GM12864 (cell line): ENCODE data around the gene POLR1H.

Experiments
- DNase-seq: peaks from one replicate; pipeline ENCODE4 v3.0.0-alpha.2; 2011; ENCODE audit warnings: low read depth
- H3K4me3 ChIP-seq: 2 replicates; pipeline ENCODE4 v1.5.1; 2011; ENCODE audit warnings: mild to moderate bottlenecking, low read depth, low read length, control low read depth
- TF ChIP-seq, protein P1 (sequence below): IDR thresholded peaks from 2 replicates; pipeline ENCODE4 v1.5.1; 2011; ENCODE audit warnings: low read depth, mild to moderate bottlenecking, moderate library complexity, low read length, control low read depth, inconsistent platforms; ENCODE audit errors: missing control alignments

Gene POLR1H

DNA sequence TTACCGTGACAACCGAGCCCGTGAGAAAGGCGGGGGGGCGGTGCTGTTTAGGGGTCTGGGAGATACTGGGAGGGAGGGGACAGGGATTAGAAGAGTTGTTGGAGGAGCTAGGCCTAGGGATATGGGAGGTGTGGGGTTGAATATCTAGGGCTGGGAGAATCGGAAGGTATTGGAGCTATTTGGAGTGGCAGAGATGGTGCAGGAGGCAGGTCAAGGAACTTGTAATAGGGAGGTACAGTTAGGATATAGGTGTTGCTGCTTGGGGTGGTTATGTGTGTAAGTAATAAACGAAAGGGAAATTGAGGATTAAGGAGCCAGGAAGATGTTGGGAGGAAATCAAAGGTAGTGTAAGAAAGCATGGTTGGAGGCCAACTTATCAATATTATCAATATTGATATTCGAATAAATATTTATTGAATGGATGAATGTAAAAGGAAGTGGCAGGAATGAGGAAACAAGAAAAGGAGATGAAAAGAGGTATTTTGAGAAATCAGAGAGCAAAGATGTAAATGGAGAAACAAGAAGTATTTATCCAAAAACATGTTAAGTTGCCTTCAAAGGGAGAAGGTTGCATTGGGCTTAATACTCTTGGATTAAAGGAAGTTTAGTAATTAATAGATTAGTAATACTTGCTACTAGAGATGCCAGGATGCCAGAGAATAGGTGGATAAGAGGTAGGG, 6.5 kb downstream of the POLR1H start:
- TF ChIP-seq, protein P1, sequence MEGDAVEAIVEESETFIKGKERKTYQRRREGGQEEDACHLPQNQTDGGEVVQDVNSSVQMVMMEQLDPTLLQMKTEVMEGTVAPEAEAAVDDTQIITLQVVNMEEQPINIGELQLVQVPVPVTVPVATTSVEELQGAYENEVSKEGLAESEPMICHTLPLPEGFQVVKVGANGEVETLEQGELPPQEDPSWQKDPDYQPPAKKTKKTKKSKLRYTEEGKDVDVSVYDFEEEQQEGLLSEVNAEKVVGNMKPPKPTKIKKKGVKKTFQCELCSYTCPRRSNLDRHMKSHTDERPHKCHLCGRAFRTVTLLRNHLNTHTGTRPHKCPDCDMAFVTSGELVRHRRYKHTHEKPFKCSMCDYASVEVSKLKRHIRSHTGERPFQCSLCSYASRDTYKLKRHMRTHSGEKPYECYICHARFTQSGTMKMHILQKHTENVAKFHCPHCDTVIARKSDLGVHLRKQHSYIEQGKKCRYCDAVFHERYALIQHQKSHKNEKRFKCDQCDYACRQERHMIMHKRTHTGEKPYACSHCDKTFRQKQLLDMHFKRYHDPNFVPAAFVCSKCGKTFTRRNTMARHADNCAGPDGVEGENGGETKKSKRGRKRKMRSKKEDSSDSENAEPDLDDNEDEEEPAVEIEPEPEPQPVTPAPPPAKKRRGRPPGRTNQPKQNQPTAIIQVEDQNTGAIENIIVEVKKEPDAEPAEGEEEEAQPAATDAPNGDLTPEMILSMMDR, result no peak
- no peak for DNase-seq
- H3K4me3 ChIP-seq, result peak overlapping the region; percentile 93

DNA sequence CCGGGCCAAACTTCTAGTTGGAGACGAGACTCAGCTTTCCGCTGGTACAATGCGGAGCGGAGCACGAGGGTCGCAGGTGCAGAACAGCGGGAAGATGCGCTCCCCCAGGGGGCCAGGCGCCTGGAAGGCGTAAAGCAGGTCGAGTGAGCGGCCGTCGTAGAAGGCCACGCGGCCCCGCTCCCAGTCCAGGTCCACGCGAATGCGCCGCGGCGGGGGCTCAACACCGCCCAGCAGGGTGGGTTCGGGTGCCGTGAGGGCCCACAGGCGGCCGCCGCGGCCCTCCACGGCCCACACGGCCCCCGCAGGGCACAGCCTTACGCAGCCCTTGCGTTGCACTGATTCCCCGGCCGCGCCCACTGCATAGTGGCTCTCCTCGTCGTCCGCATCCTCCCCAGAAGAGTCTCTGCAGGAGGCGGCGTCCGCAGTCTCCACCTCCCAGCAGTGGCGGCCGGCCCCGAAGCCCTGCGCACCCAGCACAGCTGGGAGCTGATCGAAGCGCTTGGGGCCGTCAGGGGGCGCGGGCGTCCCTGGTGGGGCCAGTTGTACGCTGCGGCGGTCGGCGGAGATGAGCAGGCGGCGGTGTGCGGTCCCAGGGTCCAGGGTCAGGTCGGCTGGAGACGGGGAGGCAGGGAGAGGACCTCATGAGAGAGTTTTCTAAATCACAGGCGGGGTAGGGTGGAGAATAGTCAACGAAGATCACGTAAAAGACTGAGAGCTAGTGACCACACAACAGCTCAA, 10.2 kb downstream of the POLR1H start:
- TF ChIP-seq, protein P1, result no peak
- DNase-seq, result no peak
- no peak overlapping the region for H3K4me3 ChIP-seq

DNA sequence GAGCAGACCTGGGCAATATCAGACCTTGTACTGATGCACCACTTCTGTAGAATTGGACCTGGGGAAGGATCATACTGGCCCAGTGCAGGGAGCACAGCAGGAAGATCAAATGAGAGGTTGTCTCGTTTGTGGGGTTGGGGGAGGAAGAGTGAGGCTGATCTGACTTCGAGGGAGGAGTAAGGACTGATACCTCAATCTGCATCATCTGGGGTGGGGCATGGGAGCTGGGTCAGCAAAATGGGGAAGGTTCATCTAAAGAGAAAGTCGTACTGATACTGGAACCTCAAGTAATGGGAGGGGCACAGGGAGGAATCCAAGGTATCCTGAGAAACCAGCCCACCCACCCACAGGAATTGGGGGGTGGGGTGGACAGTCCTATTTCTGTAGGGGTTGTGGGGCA, 10.8 kb downstream of the POLR1H start:
- no peak overlapping the region for H3K4me3 ChIP-seq
- no peak for DNase-seq
- TF ChIP-seq, protein P1, result no peak

DNA sequence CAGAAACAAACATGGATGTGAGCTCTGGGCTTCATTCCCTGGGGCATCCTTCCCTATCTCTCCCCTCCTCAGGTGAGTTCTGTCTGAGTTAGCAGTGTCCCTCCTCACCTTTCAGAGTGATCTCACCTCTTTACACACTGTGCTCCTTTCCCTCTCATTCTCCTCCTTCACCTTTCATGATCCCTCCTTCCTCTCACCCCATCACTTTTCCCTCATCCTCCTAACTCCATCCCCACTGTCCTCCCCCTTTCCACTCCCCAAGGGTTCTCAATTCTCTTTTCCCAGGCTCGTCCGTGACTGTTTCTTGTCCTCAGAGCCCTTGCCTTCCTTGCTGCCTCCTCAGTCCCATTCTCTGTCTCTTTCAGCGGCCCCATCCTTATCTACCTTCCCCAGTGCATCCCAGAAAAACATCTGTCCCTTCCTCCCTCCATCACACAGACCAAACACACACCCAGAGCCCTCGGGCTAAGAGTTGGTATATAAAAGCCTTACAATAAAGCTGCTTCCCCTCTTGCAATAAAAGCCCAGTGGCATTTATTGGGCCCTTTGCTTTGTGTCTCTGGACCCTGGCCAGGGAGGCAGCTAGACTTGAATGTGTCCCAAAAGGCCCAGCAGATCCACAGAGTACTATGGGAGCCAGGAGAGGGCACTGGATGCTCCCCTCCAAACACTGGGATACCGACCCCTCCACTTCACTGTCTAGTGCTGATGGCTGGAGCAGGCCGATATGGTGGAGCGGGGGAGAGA, 12.6 kb downstream of the POLR1H start:
- no peak for DNase-seq
- TF ChIP-seq, protein P1, result no peak
- no peak overlapping the region for H3K4me3 ChIP-seq

DNA sequence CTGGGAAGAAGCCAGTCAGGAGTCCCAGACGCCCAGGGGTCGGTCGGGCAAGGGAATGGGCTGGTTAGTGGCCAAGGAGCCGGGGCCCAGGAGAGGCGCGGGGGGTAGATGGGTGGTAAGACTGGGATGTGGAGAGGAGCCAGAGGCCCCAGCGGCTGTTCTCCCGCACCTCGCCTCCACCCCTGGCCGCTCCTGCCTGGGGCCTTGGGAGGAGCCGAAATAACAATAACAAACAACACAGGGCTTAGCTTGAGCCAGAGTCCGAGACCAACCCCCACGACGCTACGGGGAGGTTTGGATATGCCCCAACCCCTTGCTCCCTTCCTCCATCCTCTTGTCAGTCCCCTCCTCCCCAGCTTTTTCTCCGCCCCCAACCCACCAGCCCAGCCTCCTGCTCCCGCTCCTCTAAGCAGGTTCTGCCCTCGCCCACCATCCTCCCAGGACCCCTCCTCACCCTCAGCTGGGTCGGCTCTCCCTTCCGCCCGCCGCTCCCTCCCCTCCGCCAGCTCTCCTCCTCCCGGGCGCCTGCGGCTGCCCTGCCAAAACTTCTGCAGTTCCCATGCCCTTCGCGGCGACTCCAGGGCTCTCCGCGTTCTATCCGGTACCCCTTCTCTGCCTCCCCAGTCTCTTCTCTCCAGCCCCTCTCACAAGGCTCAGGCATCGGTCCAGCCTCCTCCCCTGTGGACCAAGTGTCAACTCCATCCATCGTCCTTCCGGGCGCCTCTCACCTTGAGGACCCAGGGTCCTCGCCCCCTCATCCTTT, 13.4 kb downstream of the POLR1H start:
- TF ChIP-seq, protein P1, result no peak
- DNase-seq, result no peak
- no peak overlapping the region for H3K4me3 ChIP-seq

DNA sequence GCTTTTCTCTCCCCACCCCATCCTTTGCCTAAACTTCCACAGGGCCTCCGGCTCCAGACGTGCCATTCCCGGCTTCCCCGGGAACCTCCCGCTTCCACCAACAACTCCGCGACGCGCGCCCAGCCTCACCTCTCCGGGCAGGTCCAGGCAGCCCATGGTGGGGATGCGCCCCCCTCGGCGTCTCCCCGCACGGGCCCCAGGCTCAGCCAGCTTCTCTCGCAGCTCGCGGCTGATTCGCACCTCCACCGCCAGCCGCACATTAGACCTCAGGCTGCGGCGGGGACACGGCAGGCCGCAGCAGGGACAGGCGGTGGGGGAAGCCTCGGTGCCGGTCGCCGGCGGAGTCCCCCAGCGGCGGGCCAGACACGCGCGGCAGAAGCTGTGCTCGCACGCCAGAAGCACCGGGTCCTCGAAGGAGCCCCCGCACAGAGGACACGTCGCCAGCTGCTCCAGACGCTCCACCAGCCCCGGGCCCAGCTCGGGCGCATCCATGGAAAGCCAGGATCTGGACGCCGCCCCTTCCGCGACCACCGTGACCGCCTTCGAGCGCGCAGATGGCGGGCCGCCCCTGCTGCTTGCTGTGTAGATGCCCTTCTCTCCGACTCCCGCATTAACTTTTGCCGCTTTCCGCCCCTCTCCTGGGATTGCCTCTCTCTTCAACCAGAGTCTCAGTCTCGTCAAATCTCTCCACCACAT, 14.2 kb downstream of the POLR1H start, which contains the start of gene RNF39:
Gene RNF39, minus strand, starts transcription at position 676 of the 696 bp plus-strand sequence. Its CDS starts 184 bp downstream, at position 492.
- no peak within 1 kb of the TSS for H3K4me3 ChIP-seq
- TF ChIP-seq, protein P1, result no peak

More for the DNA sequence above, 14.2 kb downstream of the POLR1H start, which contains the start of gene RNF39:
- DNase-seq, result no peak
